ENCODE measurements around the gene CNTFR. TPM values are rescaled to one million over a fixed set of nuclear protein-coding genes. Genes with fewer than 3 reads are reported as not detected.

The CNTFR gene
- total RNA-seq, 1 donor from 2014 or later, result 112 TPM

GRCh38 chr9:34508951-34509350 is 80.6 kb downstream of the CNTFR start:
- DNase-seq (ENCODE audit: low read depth, low spot score), result no peak
- Mint-ChIP-seq H3K9me3 (no peaks in the 10 kb centered on the region), H3K4me3 (no peak overlapping the region), H3K27ac (ENCODE audit: unreplicated experiment) (no peak overlapping the region), H3K27me3 (ENCODE audit: low read depth) (peaks cover 31% of the 10 kb centered on the region), H3K36me3 (ENCODE audit: low read depth) (no peaks in the 10 kb centered on the region), H3K4me1 (peaks cover 27% of the 10 kb centered on the region)
- TF ChIP-seq CTCF (conservative IDR thresholded peaks at IDR 0.05), result no peak

DNA sequence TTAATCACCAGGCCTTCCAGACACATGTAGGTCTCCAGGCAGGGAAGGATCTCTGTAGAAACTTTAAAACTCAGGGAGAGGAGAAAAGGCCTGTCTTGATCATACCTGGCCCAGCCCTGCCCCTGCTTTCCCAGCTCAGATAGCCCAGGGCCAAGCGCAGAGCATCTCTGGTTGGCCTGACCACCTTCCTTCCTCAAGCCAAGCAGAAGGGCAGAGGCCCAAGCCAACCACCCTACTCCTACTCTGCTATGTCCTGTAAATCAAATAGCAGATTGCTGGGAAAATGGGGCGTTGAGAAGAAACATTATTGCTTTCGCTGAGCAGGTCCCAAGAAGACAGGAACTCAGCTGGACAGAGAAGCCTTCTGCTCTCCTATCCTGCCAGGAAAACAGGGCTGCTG is 81.1 kb downstream of the CNTFR start:
- H3K9me3 Mint-ChIP-seq, result no peaks in the 10 kb centered on the region
- no peak overlapping the region for H3K4me3 Mint-ChIP-seq

GRCh38 chr9:34507966-34508365 is 81.6 kb downstream of the CNTFR start:
- Mint-ChIP-seq H3K9me3 (no peaks in the 10 kb centered on the region), H3K4me3 (no peak overlapping the region), H3K4me1 (peaks cover 17% of the 10 kb centered on the region), H3K27ac (ENCODE audit: unreplicated experiment) (no peak overlapping the region), H3K27me3 (ENCODE audit: low read depth) (peaks cover 37% of the 10 kb centered on the region), H3K36me3 (ENCODE audit: low read depth) (no peaks in the 10 kb centered on the region)
- no peak for TF ChIP-seq CTCF (conservative IDR thresholded peaks at IDR 0.05)
- DNase-seq (ENCODE audit: low read depth, low spot score), result no peak

More for the DNA sequence above, 81.1 kb downstream of the CNTFR start:
- H3K27me3 Mint-ChIP-seq (ENCODE audit: low read depth), result peaks cover 36% of the 10 kb centered on the region
- peaks cover 22% of the 10 kb centered on the region for H3K4me1 Mint-ChIP-seq
- H3K27ac Mint-ChIP-seq (ENCODE audit: unreplicated experiment), result no peak overlapping the region
- no peak for DNase-seq (ENCODE audit: low read depth, low spot score)
- H3K36me3 Mint-ChIP-seq (ENCODE audit: low read depth), result no peaks in the 10 kb centered on the region
- no peak for TF ChIP-seq CTCF (conservative IDR thresholded peaks at IDR 0.05)

DNA sequence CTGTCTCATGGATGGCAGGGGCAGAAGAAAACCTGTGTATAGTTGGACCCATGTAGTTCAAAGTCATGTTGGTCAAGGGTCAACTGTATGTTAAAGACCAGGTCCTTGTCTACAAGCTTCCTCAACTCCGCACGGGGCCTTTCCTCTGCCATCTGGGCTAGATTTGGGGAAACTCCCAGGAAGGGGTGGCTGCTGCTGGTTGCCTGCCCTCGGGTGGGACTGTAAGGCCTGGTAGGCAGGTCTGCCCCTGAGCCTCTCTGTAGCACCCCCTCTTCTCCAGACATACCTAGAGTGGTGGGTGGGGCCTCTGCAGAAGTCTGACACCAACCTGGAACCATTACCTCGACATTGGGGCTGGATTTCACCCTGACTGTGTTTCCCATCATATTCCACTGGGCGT is 82.0 kb downstream of the CNTFR start:
- Mint-ChIP-seq H3K4me3 (no peak overlapping the region), H3K27ac (ENCODE audit: unreplicated experiment) (no peak overlapping the region), H3K9me3 (no peaks in the 10 kb centered on the region), H3K36me3 (ENCODE audit: low read depth) (no peaks in the 10 kb centered on the region), H3K27me3 (ENCODE audit: low read depth) (peaks cover 37% of the 10 kb centered on the region), H3K4me1 (peaks cover 13% of the 10 kb centered on the region)
- TF ChIP-seq CTCF (conservative IDR thresholded peaks at IDR 0.05), result no peak
- DNase-seq (ENCODE audit: low read depth, low spot score), result no peak

GRCh38 chr9:34506623-34507022 is 82.9 kb downstream of the CNTFR start:
- Mint-ChIP-seq H3K9me3 (no peaks in the 10 kb centered on the region), H3K36me3 (ENCODE audit: low read depth) (no peaks in the 10 kb centered on the region), H3K27me3 (ENCODE audit: low read depth) (peaks cover 37% of the 10 kb centered on the region)

More at GRCh38 chr9:34506623-34507022, 82.9 kb downstream of the CNTFR start:
- no peak overlapping the region for H3K4me3 Mint-ChIP-seq
- no peak overlapping the region for H3K27ac Mint-ChIP-seq (ENCODE audit: unreplicated experiment)
- H3K4me1 Mint-ChIP-seq, result peaks cover 12% of the 10 kb centered on the region
- TF ChIP-seq CTCF (conservative IDR thresholded peaks at IDR 0.05), result no peak
- DNase-seq (ENCODE audit: low read depth, low spot score), result no peak
